ENCODE measurements around the gene ACSL3. TPM values are rescaled to one million over a fixed set of nuclear protein-coding genes. Genes with fewer than 3 reads are reported as not detected.

The ACSL3 gene
- total and polyA plus RNA-seq, 2 donors (not counting 1 experiment from before 2014, with no cell fraction given) = 6.7 to 46.0 TPM

- Histone ChIP-seq H3K27me3 (replicated peaks in 1 of 4; ENCODE audit: control extremely low read depth in 1 of 4, control insufficient read depth in 3 of 4, insufficient read depth in 4 of 4, low read length in 3 of 4) (no peaks in the 10 kb centered on the region), H3K9ac (ENCODE audit: low read length) (no peak overlapping the region), H2AFZ (ENCODE audit: insufficient read depth, low read depth, low read length, poor library complexity, severe bottlenecking) (no peak overlapping the region), H3K27ac (ENCODE audit: low read length in 2 of 2) (no peak overlapping the region), H4K20me1 (ENCODE audit: control insufficient read depth, insufficient read depth, low read length, poor library complexity, severe bottlenecking) (no peaks in the 10 kb centered on the region), H3K79me2 (ENCODE audit: control insufficient read depth, insufficient read depth, low read length) (no peaks in the 10 kb centered on the region), H3K36me3 (replicated peaks in 1 of 2; ENCODE audit: control extremely low read depth in 1 of 2, control insufficient read depth in 1 of 2, extremely low read depth in 1 of 2, insufficient read depth in 2 of 2, low read length in 1 of 2) (no peaks in the 10 kb centered on the region), H3K9me3 (ENCODE audit: control extremely low read depth in 1 of 3, control insufficient read depth in 2 of 3, insufficient read depth in 1 of 3, low read length in 2 of 3) (peaks cover 0 to 8% (median 0%) of the 10 kb centered on the region in 3 donors), H3K4me3 (ENCODE audit: control extremely low read depth in 1 of 5, extremely low read depth in 1 of 5, insufficient read depth in 1 of 5, low read depth in 2 of 5, low read length in 4 of 5) (no peak overlapping the region), H3K4me2 (replicated peaks; ENCODE audit: low read depth, low read length, poor library complexity, severe bottlenecking) (no peak overlapping the region), H3K4me1 (ENCODE audit: control insufficient read depth in 2 of 2, insufficient read depth in 2 of 2, low read length in 2 of 2) (no peaks in the 10 kb centered on the region)
- Mint-ChIP-seq H3K27ac (no peak overlapping the region), H3K9me3 (ENCODE audit: insufficient read depth) (no peaks in the 10 kb centered on the region), H3K4me1 (no peaks in the 10 kb centered on the region), H3K4me3 (no peak overlapping the region), H3K27me3 (peaks cover 10% of the 10 kb centered on the region)
- ChIA-PET POLR2A (no interaction called here), CTCF (no interaction called here)
- 60% methylated on average over 1 of the region's 2 CpGs for WGBS (ENCODE audit: insufficient coverage)
- no peak for TF ChIP-seq CTCF (IDR thresholded peaks at IDR 0.05)
- TF ChIP-seq EZH2 (IDR thresholded peaks at IDR 0.05; ENCODE audit: borderline replicate concordance, insufficient read depth, low read depth, low read length, poor library complexity, severe bottlenecking) = no peak
- DNase-seq (no peak), ATAC-seq (ENCODE audit: low read depth) (no peak)
- intact Hi-C loops (cut with micrococcal nuclease) = no loop called here
Observed at GRCh38 chr2:222992137-222992536, 131.3 kb downstream of the ACSL3 start.

Other genes with a start within 250 kb of the ACSL3 start
- 9.9 and 10.2 TPM in 2 replicates for gene FARSB, start 204.9 kb upstream of the ACSL3 start, total RNA-seq
- 7.9 and 9.2 TPM in 2 replicates for gene FARSB, start 204.9 kb upstream of the ACSL3 start, polyA plus RNA-seq
- gene MOGAT1, start 189.4 kb upstream of the ACSL3 start, total RNA-seq = not detected in 2 replicates
- gene MOGAT1, start 189.4 kb upstream of the ACSL3 start, polyA plus RNA-seq = not detected in 2 replicates
- not detected in 2 replicates for gene KCNE4, start 191.2 kb downstream of the ACSL3 start, total RNA-seq
- gene KCNE4, start 191.2 kb downstream of the ACSL3 start, polyA plus RNA-seq = 0.04 TPM in 1 of 2 replicates, not detected in the other